Calu3 (cell line): ENCODE data around the gene PLEKHM1. TPM values are rescaled to one million over a fixed set of nuclear protein-coding genes. Genes with fewer than 3 reads are reported as not detected.
"Not testable (repeated sequence)": the region's sequence is repeated elsewhere in the genome, so short reads cannot be mapped to it uniquely, and the experiment has no call there.

ENCODE experiments used
- BruUV-seq: library from RNA; stranded (reverse); fragments of 400-500 nt; replicated peaks from 2 replicates; lab custom pipeline; 2021; lab: Mats Ljungman, UMichigan
- CTCF ChIA-PET: fragments of 300-600 bp; sonication (Branson Sonifier 250); formaldehyde crosslinking; loops from one replicate; lab custom pipeline; 2022; ENCODE audit warnings: antibody characterized with exemption; lab: Charles Lee
- DNase-seq: peaks from one replicate; pipeline ENCODE4 v3.0.0; 2022
- H3K27ac Mint-ChIP-seq: one replicate; pipeline ENCODE4 v1.8.0; 2022; ENCODE audit warnings: mixed read lengths; ENCODE audit not compliant: unreplicated experiment
- H3K27me3 Mint-ChIP-seq: one replicate; pipeline ENCODE4 v1.8.0; 2022; ENCODE audit warnings: mixed read lengths; ENCODE audit not compliant: unreplicated experiment
- H3K36me3 Mint-ChIP-seq: one replicate; pipeline ENCODE4 v1.8.0; 2022; ENCODE audit warnings: mild to moderate bottlenecking, moderate library complexity, mixed read lengths; ENCODE audit not compliant: insufficient read depth, unreplicated experiment
- H3K4me1 Mint-ChIP-seq: one replicate; pipeline ENCODE4 v1.8.0; 2022; ENCODE audit warnings: mild to moderate bottlenecking, low read depth, mixed read lengths; ENCODE audit not compliant: unreplicated experiment
- H3K4me3 Mint-ChIP-seq: one replicate; pipeline ENCODE4 v1.8.0; 2022; ENCODE audit warnings: mild to moderate bottlenecking, low read depth, moderate library complexity, mixed read lengths; ENCODE audit not compliant: unreplicated experiment
- H3K9me3 Mint-ChIP-seq: one replicate; pipeline ENCODE4 v1.8.0; 2022; ENCODE audit warnings: low read depth, mixed read lengths; ENCODE audit not compliant: unreplicated experiment
- intact Hi-C: fragments of 100-400 bp; cut with micrococcal nuclease; formaldehyde crosslinking; loops from one replicate; pipeline ENCODE4 v1.10.0; 2022; ENCODE audit not compliant: unreplicated experiment
- total RNA-seq: library from RNA; stranded (reverse); gene quantifications from 2 replicates; pipeline ENCODE4 v1.2.3, GENCODE V29; 2022

The PLEKHM1 gene
- total RNA-seq, 1 experiment from 2014 or later = 82.4 TPM

- CTCF ChIA-PET, H3K27me3 Mint-ChIP-seq, BruUV-seq, H3K4me3 Mint-ChIP-seq, H3K9me3 Mint-ChIP-seq: not testable (repeated sequence)
- peaks cover 27% of the 10 kb centered on the region for H3K4me1 Mint-ChIP-seq
- intact Hi-C loops = loop anchor here (5.0 kb wide), 1 partner anchor 42 kb away; no protein-coding TSS in a partner anchor
- peaks cover 25% of the 10 kb centered on the region for H3K36me3 Mint-ChIP-seq
- H3K27ac Mint-ChIP-seq = peak overlapping the region; percentile 89
- DNase-seq = peak; percentile 29
These were observed 21.3 kb downstream of the PLEKHM1 start for GRCh38 chr17:45469204-45469563.

- Mint-ChIP-seq H3K4me3 (peak overlapping the region; percentile 62), H3K27ac (peak overlapping the region; percentile 89), H3K4me1 (peaks cover 27% of the 10 kb centered on the region), H3K36me3 (peaks cover 19% of the 10 kb centered on the region)
- H3K9me3 Mint-ChIP-seq, BruUV-seq, CTCF ChIA-PET, H3K27me3 Mint-ChIP-seq: not testable (repeated sequence)
- intact Hi-C loops = loop anchor here (5.0 kb wide), 1 partner anchor 41 kb away; no protein-coding TSS in a partner anchor
- peak; percentile 84 for DNase-seq
These were observed 22.0 kb downstream of the PLEKHM1 start for GRCh38 chr17:45468293-45469203.

- H3K27ac Mint-ChIP-seq = peak overlapping the region; percentile 86
- peaks cover 22% of the 10 kb centered on the region for H3K4me1 Mint-ChIP-seq
- H3K36me3 Mint-ChIP-seq = peaks cover 32% of the 10 kb centered on the region
- BruUV-seq, intact Hi-C loops, H3K27me3 Mint-ChIP-seq, H3K9me3 Mint-ChIP-seq: not testable (repeated sequence)
- CTCF ChIA-PET = interaction anchor here (0.6 kb wide), 1 partner anchor 409 kb away, joined by 4 read pairs; no protein-coding TSS in a partner anchor
- peak overlapping the region; percentile 26 for H3K4me3 Mint-ChIP-seq
- DNase-seq = peak; percentile 83
These were observed 28.8 kb downstream of the PLEKHM1 start for GRCh38 chr17:45461524-45462327.

- H3K9me3 Mint-ChIP-seq, DNase-seq, CTCF ChIA-PET, H3K27ac Mint-ChIP-seq, H3K27me3 Mint-ChIP-seq, H3K4me3 Mint-ChIP-seq, intact Hi-C loops, BruUV-seq: not testable (repeated sequence)
- Mint-ChIP-seq H3K36me3 (peaks cover 31% of the 10 kb centered on the region), H3K4me1 (peaks cover 22% of the 10 kb centered on the region)
These were observed 30.1 kb downstream of the PLEKHM1 start for GRCh38 chr17:45460422-45460821.

- BruUV-seq, DNase-seq, H3K27me3 Mint-ChIP-seq, H3K9me3 Mint-ChIP-seq, H3K4me3 Mint-ChIP-seq, intact Hi-C loops, H3K4me1 Mint-ChIP-seq, CTCF ChIA-PET, H3K27ac Mint-ChIP-seq: not testable (repeated sequence)
- peaks cover 27% of the 10 kb centered on the region for H3K36me3 Mint-ChIP-seq
These were observed 36.2 kb downstream of the PLEKHM1 start for GRCh38 chr17:45454341-45454740.

- DNase-seq, H3K4me3 Mint-ChIP-seq, H3K4me1 Mint-ChIP-seq, H3K27ac Mint-ChIP-seq, CTCF ChIA-PET, BruUV-seq, intact Hi-C loops, H3K27me3 Mint-ChIP-seq, H3K9me3 Mint-ChIP-seq: not testable (repeated sequence)
- H3K36me3 Mint-ChIP-seq = peaks cover 22% of the 10 kb centered on the region
These were observed 36.8 kb downstream of the PLEKHM1 start for GRCh38 chr17:45453731-45454130.

GRCh38 chr17:45453225-45453534, 37.3 kb downstream of the PLEKHM1 start:
- H3K36me3 Mint-ChIP-seq = peaks cover 27% of the 10 kb centered on the region
- H3K4me3 Mint-ChIP-seq, CTCF ChIA-PET: not testable (repeated sequence)

GRCh38 chr17:45452329-45453224, 37.9 kb downstream of the PLEKHM1 start:
- peaks cover 17% of the 10 kb centered on the region for H3K4me1 Mint-ChIP-seq
- DNase-seq, H3K4me3 Mint-ChIP-seq, intact Hi-C loops, H3K9me3 Mint-ChIP-seq, H3K27me3 Mint-ChIP-seq, BruUV-seq, CTCF ChIA-PET, H3K27ac Mint-ChIP-seq: not testable (repeated sequence)
- H3K36me3 Mint-ChIP-seq = peaks cover 33% of the 10 kb centered on the region

More at GRCh38 chr17:45453225-45453534, 37.3 kb downstream of the PLEKHM1 start:
- H3K27me3 Mint-ChIP-seq, H3K27ac Mint-ChIP-seq, BruUV-seq, intact Hi-C loops, DNase-seq, H3K9me3 Mint-ChIP-seq: not testable (repeated sequence)
- peaks cover 11% of the 10 kb centered on the region for H3K4me1 Mint-ChIP-seq

- intact Hi-C loops, CTCF ChIA-PET, H3K27ac Mint-ChIP-seq, H3K4me3 Mint-ChIP-seq, DNase-seq, H3K9me3 Mint-ChIP-seq, BruUV-seq, H3K27me3 Mint-ChIP-seq: not testable (repeated sequence)
- Mint-ChIP-seq H3K36me3 (peaks cover 37% of the 10 kb centered on the region), H3K4me1 (peaks cover 26% of the 10 kb centered on the region)
These were observed 38.9 kb downstream of the PLEKHM1 start for GRCh38 chr17:45451660-45452059.
